ENCODE results near the gene ZNF148. TPM values are rescaled to one million over a fixed set of nuclear protein-coding genes. Genes with fewer than 3 reads are reported as not detected.
A peak's percentile ranks its signal among the peaks of the same experiment; 100 is the strongest.

Gene ZNF148
- total RNA-seq, 2 donors from 2014 or later: 27.1 to 35.1 TPM

DNA sequence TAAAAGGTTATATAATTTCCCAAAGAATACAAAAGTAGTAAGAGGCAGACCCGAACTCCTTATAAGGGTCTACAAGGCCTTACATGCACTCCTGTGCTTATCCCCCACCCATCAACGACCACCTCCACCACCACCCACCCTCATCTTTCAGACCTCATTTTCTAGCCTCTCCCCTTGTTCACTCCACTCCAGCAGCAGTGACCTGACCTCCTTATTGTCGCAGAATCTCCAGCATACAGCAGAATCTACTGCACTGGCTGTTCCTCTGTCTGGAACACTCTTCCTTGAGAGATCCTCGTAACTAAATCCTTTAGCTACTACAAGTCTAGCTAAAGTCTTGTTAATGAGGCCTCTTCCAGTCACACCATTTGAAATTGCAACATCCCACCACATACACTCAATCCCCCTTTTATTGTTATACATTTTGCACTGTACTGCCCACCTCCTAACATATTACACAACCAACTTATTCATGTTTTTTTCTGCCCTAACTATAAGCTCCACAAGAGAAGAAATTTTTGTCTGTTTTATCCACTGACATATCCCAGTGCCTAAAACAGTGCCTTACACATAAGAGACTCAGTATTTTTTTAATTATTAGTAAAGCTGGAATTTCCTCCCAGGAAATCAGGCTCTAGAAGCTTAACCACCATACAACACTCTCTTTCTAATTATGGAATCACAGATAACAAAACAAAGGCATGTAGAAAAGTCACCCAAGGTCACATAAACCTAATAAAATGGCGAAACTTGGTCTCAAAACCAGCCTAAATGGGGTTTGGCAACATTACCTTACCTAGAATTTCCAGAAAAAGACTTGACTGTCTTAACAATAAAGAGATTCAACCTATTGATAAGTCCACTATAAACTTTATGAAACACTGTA, 40.2 kb downstream of the ZNF148 start:
- TF ChIP-seq, protein P1, sequence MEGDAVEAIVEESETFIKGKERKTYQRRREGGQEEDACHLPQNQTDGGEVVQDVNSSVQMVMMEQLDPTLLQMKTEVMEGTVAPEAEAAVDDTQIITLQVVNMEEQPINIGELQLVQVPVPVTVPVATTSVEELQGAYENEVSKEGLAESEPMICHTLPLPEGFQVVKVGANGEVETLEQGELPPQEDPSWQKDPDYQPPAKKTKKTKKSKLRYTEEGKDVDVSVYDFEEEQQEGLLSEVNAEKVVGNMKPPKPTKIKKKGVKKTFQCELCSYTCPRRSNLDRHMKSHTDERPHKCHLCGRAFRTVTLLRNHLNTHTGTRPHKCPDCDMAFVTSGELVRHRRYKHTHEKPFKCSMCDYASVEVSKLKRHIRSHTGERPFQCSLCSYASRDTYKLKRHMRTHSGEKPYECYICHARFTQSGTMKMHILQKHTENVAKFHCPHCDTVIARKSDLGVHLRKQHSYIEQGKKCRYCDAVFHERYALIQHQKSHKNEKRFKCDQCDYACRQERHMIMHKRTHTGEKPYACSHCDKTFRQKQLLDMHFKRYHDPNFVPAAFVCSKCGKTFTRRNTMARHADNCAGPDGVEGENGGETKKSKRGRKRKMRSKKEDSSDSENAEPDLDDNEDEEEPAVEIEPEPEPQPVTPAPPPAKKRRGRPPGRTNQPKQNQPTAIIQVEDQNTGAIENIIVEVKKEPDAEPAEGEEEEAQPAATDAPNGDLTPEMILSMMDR (IDR thresholded peaks at IDR 0.05): no peak
- peak overlapping the region in 1 of 2 donors; percentile 25 for H3K27ac ChIP-seq
- H3K27me3 ChIP-seq (replicated peaks; ENCODE audit: insufficient read depth): no peaks in the 10 kb centered on the region
- H3K36me3 ChIP-seq: no peaks in the 10 kb centered on the region
- H3K4me3 ChIP-seq: no peak overlapping the region
- no peaks in the 10 kb centered on the region for H3K9me3 ChIP-seq
- peaks cover 9 to 28% of the 10 kb centered on the region in 2 donors for H3K4me1 ChIP-seq (ENCODE audit: control insufficient read depth in 1 of 2, low read depth in 2 of 2)
- DNase-seq (ENCODE audit: low spot score) (no peak), ATAC-seq (ENCODE audit: insufficient number of reproducible peaks, low FRiP score, low read depth) (no peak)

DNA sequence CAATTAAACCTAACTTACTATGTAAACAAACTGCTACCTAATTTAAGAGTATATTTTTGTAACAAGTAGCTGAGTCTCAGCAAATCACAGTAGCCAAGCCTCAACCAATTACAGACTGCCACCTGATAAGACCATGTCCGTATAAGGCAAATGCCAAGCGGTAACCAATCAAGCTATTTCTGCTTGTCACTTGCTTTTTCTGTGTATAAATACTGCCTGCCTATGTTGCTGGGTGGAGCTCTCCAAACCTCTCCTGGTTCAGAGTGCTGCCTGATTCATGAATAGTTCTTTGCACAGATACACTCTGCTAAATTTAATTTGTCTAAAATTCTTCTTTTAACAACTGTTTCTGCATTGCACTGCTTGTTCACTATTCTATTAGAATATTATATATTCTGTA, 42.6 kb downstream of the ZNF148 start:
- no peak overlapping the region for H3K27ac ChIP-seq
- TF ChIP-seq, protein P1 (IDR thresholded peaks at IDR 0.05): no peak
- no peak overlapping the region for H3K4me3 ChIP-seq
- no peaks in the 10 kb centered on the region for H3K36me3 ChIP-seq
- H3K9me3 ChIP-seq: no peaks in the 10 kb centered on the region
- DNase-seq (ENCODE audit: low spot score): no peak
- no peak for ATAC-seq (ENCODE audit: insufficient number of reproducible peaks, low FRiP score, low read depth)
- peaks cover 9 to 28% of the 10 kb centered on the region in 2 donors for H3K4me1 ChIP-seq (ENCODE audit: control insufficient read depth in 1 of 2, low read depth in 2 of 2)
- H3K27me3 ChIP-seq (replicated peaks; ENCODE audit: insufficient read depth): no peaks in the 10 kb centered on the region

DNA sequence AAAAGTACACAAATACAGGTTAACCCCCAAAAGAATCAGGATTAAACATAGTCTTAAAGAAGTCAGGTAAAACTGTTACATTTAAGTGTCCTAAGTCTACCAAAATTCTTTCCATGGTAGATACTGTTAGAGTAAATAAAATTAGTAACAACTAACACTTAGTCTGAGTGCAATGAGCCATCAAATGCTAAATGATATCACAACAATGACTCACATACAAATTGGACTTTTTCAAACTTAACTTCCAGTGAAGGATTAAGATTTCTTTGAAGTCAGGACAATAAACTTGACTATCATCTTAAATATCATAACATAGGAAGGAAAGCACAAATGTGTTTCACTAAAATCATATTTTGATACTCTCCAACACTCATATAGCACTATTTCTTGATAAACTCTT, 43.9 kb downstream of the ZNF148 start:
- H3K27ac ChIP-seq: no peak overlapping the region
- H3K4me3 ChIP-seq: no peak overlapping the region
- H3K36me3 ChIP-seq: no peaks in the 10 kb centered on the region
- TF ChIP-seq, protein P1 (IDR thresholded peaks at IDR 0.05): no peak
- H3K27me3 ChIP-seq (replicated peaks; ENCODE audit: insufficient read depth): no peaks in the 10 kb centered on the region
- ATAC-seq (ENCODE audit: insufficient number of reproducible peaks, low FRiP score, low read depth): no peak
- no peak for DNase-seq (ENCODE audit: low spot score)
- no peaks in the 10 kb centered on the region for H3K9me3 ChIP-seq
- H3K4me1 ChIP-seq (ENCODE audit: control insufficient read depth in 1 of 2, low read depth in 2 of 2): peaks cover 9 to 28% of the 10 kb centered on the region in 2 donors

DNA sequence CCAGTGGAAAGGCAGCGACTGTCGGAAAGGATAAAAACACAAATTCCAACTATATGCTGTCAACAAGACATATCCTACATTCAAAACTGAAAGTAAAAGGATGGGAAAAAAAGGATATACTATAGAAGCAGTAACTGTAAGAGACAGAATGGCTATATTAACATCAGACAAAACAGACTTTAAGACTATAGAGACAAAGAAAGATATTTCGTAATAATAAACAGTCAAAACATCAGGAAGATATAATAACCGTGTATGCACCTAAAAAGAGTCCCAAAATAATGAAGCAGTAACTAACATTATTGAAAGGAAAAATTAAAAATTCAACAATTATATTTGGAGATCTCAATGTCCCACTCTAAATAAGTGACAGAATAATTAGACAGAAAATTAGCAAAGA, 48.2 kb downstream of the ZNF148 start:
- Histone ChIP-seq H3K4me3 (no peak overlapping the region), H3K9me3 (no peaks in the 10 kb centered on the region), H3K27me3 (replicated peaks; ENCODE audit: insufficient read depth) (no peaks in the 10 kb centered on the region), H3K36me3 (no peaks in the 10 kb centered on the region), H3K4me1 (ENCODE audit: control insufficient read depth in 1 of 2, low read depth in 2 of 2) (peaks cover 0 to 8% of the 10 kb centered on the region in 2 donors), H3K27ac (no peak overlapping the region)
- no peak for ATAC-seq (ENCODE audit: insufficient number of reproducible peaks, low FRiP score, low read depth)
- TF ChIP-seq, protein P1 (IDR thresholded peaks at IDR 0.05): no peak
- no peak for DNase-seq (ENCODE audit: low spot score)

DNA sequence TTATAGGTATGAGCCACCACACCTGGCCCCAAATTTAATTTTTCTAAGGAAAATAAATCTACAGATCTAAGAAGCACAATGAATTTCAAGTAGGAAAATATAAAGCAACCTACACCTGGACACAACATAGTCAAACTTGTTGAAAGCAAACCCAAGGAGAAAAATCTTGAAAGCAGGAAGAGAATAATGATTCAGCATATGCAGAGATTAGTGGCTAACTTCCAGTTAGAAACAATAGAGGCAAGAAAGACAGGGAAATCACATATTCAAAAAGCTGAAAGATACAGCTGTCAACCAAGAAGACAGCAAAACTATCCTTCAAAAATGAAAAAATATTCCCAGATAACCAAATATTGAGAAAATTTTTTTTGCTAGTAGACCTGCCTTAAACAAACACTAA, 49.4 kb downstream of the ZNF148 start:
- H3K4me3 ChIP-seq: no peak overlapping the region
- no peaks in the 10 kb centered on the region for H3K9me3 ChIP-seq
- no peaks in the 10 kb centered on the region for H3K36me3 ChIP-seq
- no peak for DNase-seq (ENCODE audit: low spot score)
- ATAC-seq (ENCODE audit: insufficient number of reproducible peaks, low FRiP score, low read depth): no peak
- H3K27me3 ChIP-seq (replicated peaks; ENCODE audit: insufficient read depth): no peaks in the 10 kb centered on the region
- no peak overlapping the region for H3K27ac ChIP-seq
- TF ChIP-seq, protein P1 (IDR thresholded peaks at IDR 0.05): no peak
- H3K4me1 ChIP-seq (ENCODE audit: control insufficient read depth in 1 of 2, low read depth in 2 of 2): peaks cover 0 to 10% of the 10 kb centered on the region in 2 donors

Data from thoracic aorta (tissue), 2 donors.